Esophagus muscularis mucosa (tissue), 4 donors: Measurements from ENCODE around the gene PRRX2. TPM values are rescaled to one million over a fixed set of nuclear protein-coding genes. Genes with fewer than 3 reads are reported as not detected.

Source experiments
- DNase-seq: peaks from one replicate; pipeline ENCODE4 v3.0.0-alpha.2; 2017; ENCODE audit errors: extremely low spot score
- H3K27ac ChIP-seq, 4 donors: fragments of 200-600 bp; sonication (generic); replicated peaks in 1 of 4; 1 replicate in 3 of 4; 2 replicates in 1 of 4; pipeline ENCODE4 v1.5.1; 2016 to 2019; ENCODE audit warnings: mild to moderate bottlenecking in 1 of 4
- H3K27me3 ChIP-seq, 4 donors: fragments of 200-600 bp; sonication (generic); one replicate each; pipeline versions ENCODE4 v1.5.1 to v1.6.0; 2016 to 2019
- H3K36me3 ChIP-seq, 4 donors: fragments of 200-600 bp; sonication (generic); one replicate each; pipeline ENCODE4 v1.5.1; 2016 to 2019
- H3K4me1 ChIP-seq, 4 donors: fragments of 200-600 bp; sonication (generic); one replicate each; pipeline ENCODE4 v1.5.1; 2016 to 2019
- H3K4me3 ChIP-seq, 4 donors: fragments of 200-600 bp; sonication (generic); 1 replicate in 2 of 4; 2 replicates in 2 of 4; pipeline ENCODE4 v1.5.1; 2016 to 2019; ENCODE audit warnings: mild to moderate bottlenecking in 4 of 4, moderate library complexity in 1 of 4
- H3K9me3 ChIP-seq, 4 donors: fragments of 200-600 bp; sonication (generic); 1 replicate in 3 of 4; 2 replicates in 1 of 4; pipeline ENCODE4 v1.5.1; 2016 to 2019
- CTCF ChIP-seq, 3 experiments: fragments of 200-600 bp in 2 of 3; fragments of 450-650 bp in 1 of 3; sonication (generic) in 2 of 3; IDR thresholded peaks; one replicate each; pipeline ENCODE4 v1.5.1; 2017 to 2019; ENCODE audit warnings: antibody characterized with exemption in 3 of 3, mild to moderate bottlenecking in 2 of 3, moderate library complexity in 1 of 3
- EP300 ChIP-seq: sonication (generic); formaldehyde crosslinking; IDR thresholded peaks from one replicate; pipeline ENCODE4 v1.6.1; 2017; ENCODE audit warnings: antibody characterized with exemption
- POLR2A ChIP-seq: fragments of 450-650 bp; IDR thresholded peaks from one replicate; pipeline ENCODE4 v1.6.1; 2017; ENCODE audit warnings: antibody characterized with exemption, moderate library complexity, mild to moderate bottlenecking, low read depth
- POLR2AphosphoS5 ChIP-seq, 2 donors: sonication (generic); formaldehyde crosslinking; IDR thresholded peaks; one replicate each; pipeline ENCODE4 v1.6.1; 2017; ENCODE audit warnings: antibody characterized with exemption in 2 of 2
- WGBS: methylation state at CpG from one replicate; pipeline ENCODE4 v1.1.5; 2018; 5-methylcytosine and 5-hydroxymethylcytosine counted together
- intact Hi-C: fragments of 100-400 bp; cut with DNase I; formaldehyde crosslinking; loops from one replicate; pipeline ENCODE4 v1.15.1; 2023
- total RNA-seq, 4 donors: library from RNA; depleted of rRNA; stranded (reverse); fragments of >200 nt; gene quantifications; one replicate each; pipeline versions ENCODE4 v1.1.0 to v1.2.1, GENCODE V29; 2016

PRRX2 gene
- total RNA-seq, 4 donors from 2014 or later = 1.7 to 13.1 (median 6.2) TPM

GRCh38 chr9:129672702-129673101 lies 7.3 kb downstream of the PRRX2 start:
- peaks cover 0 to 28% (median 0%) of the 10 kb centered on the region in 4 donors for H3K27me3 ChIP-seq
- peaks cover 0 to 14% (median 5%) of the 10 kb centered on the region in 4 donors for H3K4me1 ChIP-seq

GRCh38 chr9:129673602-129674001 lies 8.2 kb downstream of the PRRX2 start:
- WGBS = 90% methylated on average over 12 of the region's 12 CpGs
- TF ChIP-seq EP300 (no peak), POLR2A (no peak), CTCF (IDR thresholded peaks at IDR 0.05) (no peak), POLR2AphosphoS5 (IDR thresholded peaks at IDR 0.05) (no peak)
- H3K27me3 ChIP-seq = peaks cover 0 to 24% (median 0%) of the 10 kb centered on the region in 4 donors

More at GRCh38 chr9:129672702-129673101, 7.3 kb downstream of the PRRX2 start:
- no peak overlapping the region for H3K27ac ChIP-seq
- no peak overlapping the region for H3K4me3 ChIP-seq
- TF ChIP-seq POLR2AphosphoS5 (IDR thresholded peaks at IDR 0.05) = no peak
- TF ChIP-seq CTCF (IDR thresholded peaks at IDR 0.05) = no peak
- TF ChIP-seq EP300 = no peak
- TF ChIP-seq POLR2A = no peak
- no peak for DNase-seq
- H3K9me3 ChIP-seq = no peaks in the 10 kb centered on the region
- intact Hi-C loops = no loop called here
- no peaks in the 10 kb centered on the region for H3K36me3 ChIP-seq
- WGBS = 92% methylated on average over 8 of the region's 8 CpGs

GRCh38 chr9:129674229-129674628 lies 8.8 kb downstream of the PRRX2 start:
- 88% methylated on average over 7 of the region's 7 CpGs for WGBS
- no peaks in the 10 kb centered on the region for H3K36me3 ChIP-seq
- intact Hi-C loops = no loop called here
- peaks cover 0 to 30% (median 0%) of the 10 kb centered on the region in 4 donors for H3K27me3 ChIP-seq
- DNase-seq = no peak
- TF ChIP-seq EP300 = no peak
- no peak for TF ChIP-seq CTCF (IDR thresholded peaks at IDR 0.05)
- H3K4me1 ChIP-seq = peaks cover 0 to 14% (median 5%) of the 10 kb centered on the region in 4 donors
- no peaks in the 10 kb centered on the region for H3K9me3 ChIP-seq
- H3K27ac ChIP-seq = no peak overlapping the region
- H3K4me3 ChIP-seq = no peak overlapping the region

More at GRCh38 chr9:129673602-129674001, 8.2 kb downstream of the PRRX2 start:
- no peak overlapping the region for H3K4me3 ChIP-seq
- intact Hi-C loops = no loop called here
- DNase-seq = no peak
- peaks cover 0 to 14% (median 5%) of the 10 kb centered on the region in 4 donors for H3K4me1 ChIP-seq
- no peak overlapping the region for H3K27ac ChIP-seq
- no peaks in the 10 kb centered on the region for H3K9me3 ChIP-seq
- H3K36me3 ChIP-seq = no peaks in the 10 kb centered on the region

GRCh38 chr9:129675620-129676019 lies 10.2 kb downstream of the PRRX2 start:
- Histone ChIP-seq H3K4me3 (peak overlapping the region in 1 of 4 donors; percentile 1), H3K9me3 (no peaks in the 10 kb centered on the region), H3K27ac (no peak overlapping the region), H3K4me1 (peaks cover 0 to 14% (median 5%) of the 10 kb centered on the region in 4 donors), H3K27me3 (peaks cover 0 to 34% (median 0%) of the 10 kb centered on the region in 4 donors), H3K36me3 (no peaks in the 10 kb centered on the region)
- 52% methylated on average over 21 of the region's 27 CpGs for WGBS
- intact Hi-C loops = no loop called here
- no peak for DNase-seq
- TF ChIP-seq POLR2AphosphoS5 (IDR thresholded peaks at IDR 0.05) = no peak
- TF ChIP-seq CTCF (IDR thresholded peaks at IDR 0.05) = no peak
- TF ChIP-seq POLR2A = no peak
- TF ChIP-seq EP300 = no peak

- H3K9me3 ChIP-seq = no peaks in the 10 kb centered on the region
- peaks cover 0 to 14% (median 5%) of the 10 kb centered on the region in 4 donors for H3K4me1 ChIP-seq
- WGBS = 75% methylated on average over 1 of the region's 4 CpGs
- DNase-seq = no peak
- no peak overlapping the region for H3K27ac ChIP-seq
- intact Hi-C loops = no loop called here
- H3K36me3 ChIP-seq = no peaks in the 10 kb centered on the region
- H3K27me3 ChIP-seq = peaks cover 0 to 39% (median 0%) of the 10 kb centered on the region in 4 donors
- TF ChIP-seq POLR2AphosphoS5 (IDR thresholded peaks at IDR 0.05) (no peak), CTCF (IDR thresholded peaks at IDR 0.05) (no peak), POLR2A (no peak), EP300 (no peak)
- no peak overlapping the region for H3K4me3 ChIP-seq
Observed at GRCh38 chr9:129676287-129676686, 10.8 kb downstream of the PRRX2 start.
